Activated CD8-positive, alpha-beta memory T cell treated with anti-CD3 and anti-CD28 coated beads for 36 hours (primary cell): ENCODE results near the gene APOL3. TPM values are rescaled to one million over a fixed set of nuclear protein-coding genes. Genes with fewer than 3 reads are reported as not detected.
"Not testable (repeated sequence)": the region's sequence is repeated elsewhere in the genome, so short reads cannot be mapped to it uniquely, and the experiment has no call there.

Experiments
- CTCF ChIA-PET: fragments of 350-600 bp; sonication (Branson Sonifier 250); formaldehyde crosslinking; loops from one replicate; lab custom pipeline; 2021; ENCODE audit warnings: antibody characterized with exemption; lab: Charles Lee
- POLR2A ChIA-PET: fragments of 350-600 bp; sonication (Branson Sonifier 250); formaldehyde crosslinking; loops from one replicate; lab custom pipeline; 2021; ENCODE audit warnings: antibody characterized with exemption; lab: Charles Lee
- total RNA-seq, 2 experiments: library from RNA; stranded (reverse); gene quantifications; one replicate each; pipeline ENCODE4 v1.2.3, GENCODE V29; 2021

The APOL3 gene
- total RNA-seq, 2 experiments from 2014 or later, result 32.7 to 33.2 TPM

DNA sequence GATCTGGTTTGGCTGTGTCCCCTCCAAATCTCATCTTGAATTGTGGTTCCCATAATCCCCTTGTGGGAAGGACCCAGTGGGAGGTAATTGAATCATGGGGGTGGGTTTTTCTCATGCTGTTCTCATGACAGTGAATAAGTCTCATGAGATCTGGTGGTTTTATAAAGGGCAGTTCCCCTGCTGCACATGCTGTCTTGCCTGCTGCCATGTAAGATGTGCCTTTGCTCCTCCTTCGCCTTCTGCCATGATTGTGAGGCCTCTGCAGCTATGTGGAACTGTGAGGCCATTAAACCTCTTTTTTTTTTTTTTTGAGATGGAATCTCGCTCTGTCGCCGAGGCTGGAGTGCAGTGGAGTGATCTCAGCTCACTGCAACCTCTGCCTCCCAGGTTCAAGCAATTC, 59.6 kb downstream of the APOL3 start:
- CTCF ChIA-PET, POLR2A ChIA-PET: not testable (repeated sequence)

DNA sequence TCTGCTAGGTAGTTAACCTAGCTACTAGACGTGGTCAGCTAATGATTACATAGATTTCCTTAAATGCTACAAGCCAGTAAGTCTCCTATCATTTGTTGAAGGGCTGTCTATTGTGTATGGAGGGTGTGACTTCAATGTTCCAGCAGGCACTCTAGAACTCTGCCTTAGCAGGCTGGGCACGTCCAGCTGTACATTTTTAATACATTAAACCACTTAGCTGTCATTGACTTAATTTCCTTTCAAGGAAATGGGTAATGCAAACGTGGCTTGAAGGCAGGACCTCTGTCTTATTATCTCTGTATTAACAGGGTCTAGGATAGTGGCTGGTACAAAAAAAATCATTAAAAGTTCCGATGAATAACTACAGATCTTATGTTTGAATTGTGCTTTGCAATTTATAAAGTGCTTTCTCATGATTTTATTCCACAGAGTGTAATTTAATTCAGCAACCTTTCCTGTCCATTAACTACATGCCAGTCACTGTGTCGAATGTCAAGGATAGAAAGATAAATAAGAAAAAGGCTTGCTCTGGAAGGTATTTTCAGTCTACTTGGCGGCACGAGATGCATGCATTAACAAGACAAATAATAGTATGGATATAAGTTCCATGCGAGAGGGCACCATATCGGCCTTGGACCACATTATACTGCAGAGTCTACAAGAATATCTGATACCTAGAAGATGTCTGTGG, 60.3 kb downstream of the APOL3 start:
- ChIA-PET POLR2A (interaction anchor here (0.5 kb wide), 1 partner anchor 9 kb away, joined by 4 read pairs; no protein-coding TSS in a partner anchor), CTCF (interaction anchor here (1.2 to 2.0 kb wide), 2 partner anchors 24 to 34 kb away, joined by 4 to 9 read pairs; no protein-coding TSS in a partner anchor)

GRCh38 chr22:36099561-36099960, 61.0 kb downstream of the APOL3 start:
- ChIA-PET CTCF (interaction anchor here (1.2 to 2.0 kb wide), 2 partner anchors 25 to 34 kb away, joined by 4 to 9 read pairs; no protein-coding TSS in a partner anchor), POLR2A (interaction anchor here (0.5 kb wide), 1 partner anchor 10 kb away, joined by 4 read pairs; no protein-coding TSS in a partner anchor)

- CTCF ChIA-PET, result no interaction called here
- POLR2A ChIA-PET, result no interaction called here
Measured at GRCh38 chr22:36097880-36098279, 62.7 kb downstream of the APOL3 start.

DNA sequence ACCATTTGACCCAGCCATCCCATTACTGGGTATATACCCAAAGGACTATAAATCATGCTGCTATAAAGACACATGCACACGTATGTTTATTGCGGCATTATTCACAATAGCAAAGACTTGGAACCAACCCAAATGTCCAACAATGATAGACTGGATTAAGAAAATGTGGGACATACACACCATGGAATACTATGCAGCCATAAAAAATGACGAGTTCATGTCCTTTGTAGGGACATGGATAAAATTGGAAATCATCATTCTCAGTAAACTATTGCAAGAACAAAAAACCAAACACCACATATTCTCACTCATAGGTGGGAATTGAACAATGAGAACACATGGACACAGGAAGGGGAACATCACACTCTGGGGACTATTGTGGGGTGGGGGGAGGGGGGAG, 69.8 kb downstream of the APOL3 start:
- POLR2A ChIA-PET, CTCF ChIA-PET: not testable (repeated sequence)

Other genes starting within 250 kb of the APOL3 start
- 1 to 10 TPM; 6.6 to 7.1 TPM for gene RBFOX2, start 131.9 kb downstream of the APOL3 start, total RNA-seq
- under 1 TPM; 0.63 to 0.84 TPM for gene APOL4, start 41.1 kb upstream of the APOL3 start, total RNA-seq
- gene APOL2, start 78.8 kb upstream of the APOL3 start, total RNA-seq, result 10 to 100 TPM; 60.2 to 61.2 TPM
- gene APOL1, start 92.4 kb upstream of the APOL3 start, total RNA-seq, result 10 to 100 TPM; 33.0 to 35.6 TPM
- gene MYH9, start 227.2 kb upstream of the APOL3 start, total RNA-seq, result 100 to 1,000 TPM; 616 to 642 TPM